Fibroblast of skin of back (primary cell): ENCODE data around the gene NXF3. TPM values are rescaled to one million over a fixed set of nuclear protein-coding genes. Genes with fewer than 3 reads are reported as not detected.
"Not testable (repeated sequence)": the region's sequence is repeated elsewhere in the genome, so short reads cannot be mapped to it uniquely, and the experiment has no call there.

Experiments used
- DNase-seq: peaks from one replicate; pipeline ENCODE4 v3.0.0-alpha.2; 2013
- polyA plus RNA-seq, 2 experiments: library from polyadenylated mRNA; unstranded; fragments of 120-200 nt; gene quantifications; one replicate each; pipeline ENCODE4 v1.2.1, GENCODE V29; 2013; ENCODE audit not compliant: insufficient read length in 2 of 2

NXF3 gene, protein sequence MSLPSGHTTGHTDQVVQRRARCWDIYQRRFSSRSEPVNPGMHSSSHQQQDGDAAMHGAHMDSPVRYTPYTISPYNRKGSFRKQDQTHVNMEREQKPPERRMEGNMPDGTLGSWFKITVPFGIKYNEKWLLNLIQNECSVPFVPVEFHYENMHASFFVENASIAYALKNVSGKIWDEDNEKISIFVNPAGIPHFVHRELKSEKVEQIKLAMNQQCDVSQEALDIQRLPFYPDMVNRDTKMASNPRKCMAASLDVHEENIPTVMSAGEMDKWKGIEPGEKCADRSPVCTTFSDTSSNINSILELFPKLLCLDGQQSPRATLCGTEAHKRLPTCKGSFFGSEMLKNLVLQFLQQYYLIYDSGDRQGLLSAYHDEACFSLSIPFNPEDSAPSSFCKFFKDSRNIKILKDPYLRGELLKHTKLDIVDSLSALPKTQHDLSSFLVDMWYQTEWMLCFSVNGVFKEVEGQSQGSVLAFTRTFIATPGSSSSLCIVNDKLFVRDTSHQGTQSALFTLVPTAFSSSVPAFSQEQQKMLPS
- polyA plus RNA-seq (2013, experiment 1 of 2; ENCODE audit: insufficient read length): not detected
- not detected for polyA plus RNA-seq (2013, experiment 2 of 2; ENCODE audit: insufficient read length)

DNA sequence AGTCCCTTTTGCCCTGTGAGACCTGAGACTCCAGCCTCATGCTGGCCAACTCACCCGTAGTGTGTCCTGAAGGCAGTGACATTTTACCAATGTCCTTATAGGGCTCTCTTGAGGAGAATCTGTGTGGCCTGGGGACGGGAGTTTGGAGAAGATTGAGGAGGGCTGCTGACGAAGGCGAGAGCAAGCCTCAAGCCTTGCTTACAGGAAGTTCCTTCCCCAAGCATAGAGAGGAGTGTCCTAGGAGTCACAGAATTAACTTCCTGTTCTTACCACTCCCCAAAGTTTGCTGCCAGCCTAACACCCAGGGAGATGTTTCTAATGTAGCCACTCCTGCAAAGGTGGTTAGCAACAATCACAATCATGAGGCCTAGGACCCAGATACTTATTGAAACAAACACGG, at the start of gene NXF3:
NXF3 (minus strand) TSS at position 202 of the 400 bp plus-strand sequence; CDS start at position 82, 120 bp downstream.
- DNase-seq: no peak

- DNase-seq: not testable (repeated sequence)
Observed at GRCh38 chrX:103136528-103136927, 43.6 kb upstream of the NXF3 start.

DNA sequence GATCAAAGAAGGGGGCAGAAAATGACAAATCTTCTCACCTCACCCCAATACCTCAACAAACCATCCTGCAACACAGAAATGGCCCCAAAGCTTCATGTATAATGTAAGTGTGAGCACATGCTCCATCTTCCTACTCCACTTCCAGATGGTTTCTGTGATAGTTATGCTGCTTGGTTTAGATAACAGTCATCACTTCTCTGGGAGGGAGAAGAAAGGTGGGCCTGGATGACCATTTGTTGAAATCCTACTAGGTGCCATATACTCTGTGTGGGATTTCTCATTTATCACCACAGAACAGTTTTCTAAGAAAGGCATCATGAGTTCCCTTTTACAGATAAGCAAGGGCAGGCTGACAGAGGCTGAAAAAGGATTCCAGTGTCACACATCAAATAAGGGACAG, 31.3 kb upstream of the NXF3 start:
- DNase-seq: no peak

- no peak for DNase-seq
Observed at GRCh38 chrX:103120748-103121147, 27.8 kb upstream of the NXF3 start.

GRCh38 chrX:103116970-103117369, 24.0 kb upstream of the NXF3 start:
- not testable (repeated sequence) for DNase-seq

- DNase-seq: not testable (repeated sequence)
Observed at GRCh38 chrX:103109497-103109896, 16.6 kb upstream of the NXF3 start.

GRCh38 chrX:103107836-103108235, 14.9 kb upstream of the NXF3 start:
- DNase-seq: no peak

DNA sequence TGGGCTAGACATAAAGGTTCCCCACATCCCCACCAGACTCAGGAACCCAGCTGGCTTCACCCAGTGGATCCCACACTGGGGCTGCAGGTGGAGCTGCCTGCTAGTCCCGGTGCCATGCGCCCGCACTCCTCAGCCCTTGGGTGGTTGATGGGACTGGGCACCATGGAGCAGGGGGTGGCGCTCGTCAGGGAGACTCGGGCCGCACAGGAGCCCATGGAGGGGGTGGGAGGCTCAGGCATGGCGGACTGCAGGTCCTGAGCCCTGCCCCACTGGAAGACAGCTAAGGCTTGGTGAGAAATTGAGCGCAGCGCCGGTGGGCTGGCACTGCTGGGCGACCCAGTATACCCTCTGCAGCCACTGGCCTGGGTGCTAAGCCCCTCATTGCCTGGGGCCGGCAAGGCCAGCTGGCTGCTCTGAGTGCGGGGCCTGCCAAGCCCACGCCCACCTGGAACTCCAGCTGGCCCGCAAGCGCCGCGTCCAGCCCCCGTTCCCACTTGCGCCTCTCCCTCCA, 14.3 kb upstream of the NXF3 start:
- not testable (repeated sequence) for DNase-seq

DNA sequence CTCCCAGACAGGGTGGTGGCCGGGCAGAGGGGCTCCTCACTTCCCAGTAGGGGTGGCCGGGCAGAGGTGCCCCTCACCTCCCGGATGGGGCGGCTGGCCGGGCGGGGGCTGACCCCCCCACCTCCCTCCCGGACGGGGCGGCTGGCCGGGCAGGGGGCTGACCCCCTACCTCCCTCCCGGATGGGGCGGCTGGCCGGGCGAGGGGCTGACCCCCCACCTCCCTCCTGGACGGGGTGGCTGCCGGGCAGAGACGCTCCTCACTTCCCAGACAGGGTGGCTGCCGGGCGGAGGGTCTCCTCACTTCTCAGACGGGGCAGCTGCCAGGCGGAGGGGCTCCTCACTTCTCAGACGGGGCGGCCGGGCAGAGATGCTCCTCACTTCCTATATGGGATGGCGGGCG, 11.4 kb upstream of the NXF3 start:
- not testable (repeated sequence) for DNase-seq

DNA sequence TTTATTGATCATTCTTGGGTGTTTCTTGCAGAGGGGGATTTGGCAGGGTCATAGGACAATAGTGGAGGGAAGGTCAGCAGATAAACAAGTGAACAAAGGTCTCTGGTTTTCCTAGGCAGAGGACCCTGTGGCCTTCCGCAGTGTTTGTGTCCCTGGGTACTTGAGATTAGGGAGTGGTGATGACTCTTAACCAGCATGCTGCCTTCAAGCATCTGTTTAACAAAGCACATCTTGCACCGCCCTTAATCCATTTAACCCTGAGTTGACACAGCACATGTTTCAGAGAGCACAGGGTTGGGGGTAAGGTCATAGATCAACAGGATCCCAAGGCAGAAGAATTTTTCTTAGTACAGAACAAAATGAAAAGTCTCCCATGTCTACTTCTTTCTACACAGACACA, 10.9 kb upstream of the NXF3 start:
- not testable (repeated sequence) for DNase-seq

DNA sequence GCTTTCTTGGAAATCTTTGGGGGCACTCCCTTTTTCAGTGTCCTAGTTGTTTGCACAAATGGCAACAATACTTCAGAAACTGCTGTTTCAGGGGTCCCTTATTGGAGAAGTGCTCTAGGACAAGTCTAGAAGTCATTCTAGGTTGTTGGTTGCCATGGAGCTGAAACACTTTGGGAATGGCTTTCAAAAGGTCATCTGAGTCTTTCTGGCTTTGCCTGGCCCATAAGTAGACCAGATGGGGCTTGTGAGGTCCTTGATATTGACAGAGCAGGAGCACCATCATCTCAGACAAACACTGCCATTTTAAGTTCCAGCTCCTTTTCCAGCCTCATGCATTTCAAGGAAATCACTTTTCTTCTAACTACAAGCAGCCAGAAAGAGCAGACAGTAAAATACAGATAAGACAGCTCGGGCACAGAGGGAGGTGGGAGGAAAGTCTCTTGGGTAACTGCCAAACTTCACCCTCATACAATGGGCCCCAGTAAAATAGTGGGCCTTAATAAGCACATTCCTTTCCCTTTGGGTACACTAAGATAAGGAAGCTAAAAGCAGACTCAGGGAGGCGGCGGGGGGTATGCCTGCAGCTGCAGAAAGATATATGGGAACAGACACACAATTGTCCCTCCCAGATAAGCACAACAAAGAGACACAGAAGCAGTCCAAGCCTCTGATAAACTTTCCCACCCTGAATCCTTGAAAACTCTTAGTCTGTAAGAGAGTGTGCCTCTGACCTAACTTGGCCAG, 8.5 kb upstream of the NXF3 start:
- DNase-seq: no peak

DNA sequence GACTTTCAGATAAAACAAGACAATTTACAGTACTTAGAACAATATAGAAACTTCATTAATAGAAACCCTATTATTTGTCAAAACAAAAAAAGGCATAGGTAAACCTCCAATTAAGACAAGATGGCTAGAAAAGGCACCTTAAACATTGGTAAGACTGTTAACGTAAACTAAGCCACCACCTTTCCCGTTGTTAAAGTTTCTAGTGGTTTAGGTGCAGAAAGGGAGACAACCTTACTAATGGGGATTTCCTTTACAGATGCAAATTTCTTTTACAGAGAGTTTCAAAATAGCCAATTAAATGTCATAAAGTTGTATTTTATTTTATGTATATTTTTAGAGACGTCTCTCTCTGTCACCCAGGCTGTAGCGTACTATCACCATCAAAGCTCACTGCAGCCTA, 7.5 kb upstream of the NXF3 start:
- DNase-seq: no peak

DNA sequence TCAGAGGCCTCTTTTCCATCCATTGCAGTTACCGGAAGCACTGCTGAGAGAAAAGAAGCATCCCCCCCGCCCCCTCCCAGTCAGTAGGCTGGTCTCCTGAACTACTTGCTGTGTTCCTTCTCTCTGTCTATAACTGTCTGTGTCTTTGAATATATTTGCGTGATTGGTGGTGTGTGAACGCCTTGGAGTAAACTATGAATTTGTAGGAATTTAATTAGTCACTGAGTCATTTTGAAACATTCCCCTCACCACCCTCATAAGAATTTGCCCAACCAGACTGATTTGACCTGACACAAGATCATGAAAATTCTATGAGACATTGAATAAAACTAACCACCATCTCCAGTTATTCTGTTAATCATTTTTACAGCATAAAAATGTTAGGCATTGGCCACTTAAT, 6.7 kb upstream of the NXF3 start:
- no peak for DNase-seq

DNA sequence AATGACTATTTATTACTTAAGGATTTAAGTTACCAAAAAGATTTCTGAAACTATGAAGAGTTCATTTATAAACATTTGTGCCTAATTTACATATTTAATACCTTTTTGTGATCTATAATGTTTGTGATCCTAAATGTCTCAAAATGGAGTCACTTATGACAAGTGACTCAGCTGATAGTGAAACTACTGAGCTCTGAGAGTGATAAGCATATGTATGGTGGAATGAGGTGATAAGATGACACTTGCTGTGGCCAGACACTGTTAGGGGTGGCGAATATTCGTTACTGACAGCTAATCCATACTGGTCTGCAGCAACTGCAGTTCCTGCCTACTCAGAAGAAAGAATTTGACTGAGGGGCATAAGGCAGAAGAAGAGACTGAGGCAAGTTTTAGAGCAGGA, 5.5 kb upstream of the NXF3 start:
- DNase-seq: no peak

DNA sequence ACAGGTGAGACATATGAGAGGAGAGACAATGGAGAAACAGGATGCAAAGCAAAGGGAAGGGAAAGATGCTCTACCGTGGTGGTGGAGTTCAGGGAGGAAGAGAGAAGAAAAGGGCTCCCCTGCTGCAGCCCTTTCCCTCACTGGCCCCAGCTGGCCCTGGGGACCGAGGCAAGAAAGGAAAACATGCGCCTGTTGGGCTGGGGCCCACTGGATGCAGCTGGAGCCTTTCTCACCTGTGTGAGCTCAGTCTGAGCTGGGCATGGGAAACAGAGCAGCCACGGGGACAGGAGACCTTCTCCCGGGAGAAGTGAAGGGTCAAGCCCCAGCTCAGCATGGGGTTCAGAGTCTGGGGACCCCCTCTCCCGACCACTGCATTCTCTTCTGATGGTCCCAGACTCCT, 11.9 kb downstream of the NXF3 start:
- no peak for DNase-seq

- no peak for DNase-seq
Observed at GRCh38 chrX:103073467-103073866, 19.5 kb downstream of the NXF3 start.

- peak; percentile 12 for DNase-seq
Observed at GRCh38 chrX:103066606-103067005, 26.3 kb downstream of the NXF3 start.

DNA sequence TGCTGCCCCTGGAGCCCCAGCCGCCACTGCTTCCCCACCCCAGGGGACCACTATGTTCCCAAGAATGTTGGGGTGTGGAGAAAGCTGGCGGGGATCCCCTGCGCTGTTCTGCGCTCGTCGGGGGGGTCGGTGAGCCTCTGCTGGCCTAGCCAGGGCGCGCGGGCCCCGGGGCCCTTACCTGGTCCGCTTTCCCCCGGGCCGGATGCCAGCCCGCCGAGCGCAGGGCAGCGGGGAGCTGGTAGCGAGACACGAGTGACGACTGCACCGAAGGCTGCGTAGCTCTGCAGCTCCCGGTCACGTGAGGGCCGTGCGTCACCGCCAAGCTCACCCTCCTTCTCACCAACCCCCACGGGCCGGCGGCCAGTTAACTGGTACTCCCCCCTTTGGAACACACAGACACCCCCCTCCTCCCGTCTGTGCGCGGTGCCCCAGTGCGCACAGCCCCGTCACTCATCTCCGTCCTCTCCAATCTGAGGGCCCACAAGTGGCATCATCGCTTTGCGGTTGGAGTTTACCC, 29.0 kb downstream of the NXF3 start, which contains the start of gene BEX1:
BEX1 (minus strand) TSS at position 254 of the 517 bp plus-strand sequence. CDS start 897 bp downstream, outside the sequence.
- DNase-seq: no peak

DNA sequence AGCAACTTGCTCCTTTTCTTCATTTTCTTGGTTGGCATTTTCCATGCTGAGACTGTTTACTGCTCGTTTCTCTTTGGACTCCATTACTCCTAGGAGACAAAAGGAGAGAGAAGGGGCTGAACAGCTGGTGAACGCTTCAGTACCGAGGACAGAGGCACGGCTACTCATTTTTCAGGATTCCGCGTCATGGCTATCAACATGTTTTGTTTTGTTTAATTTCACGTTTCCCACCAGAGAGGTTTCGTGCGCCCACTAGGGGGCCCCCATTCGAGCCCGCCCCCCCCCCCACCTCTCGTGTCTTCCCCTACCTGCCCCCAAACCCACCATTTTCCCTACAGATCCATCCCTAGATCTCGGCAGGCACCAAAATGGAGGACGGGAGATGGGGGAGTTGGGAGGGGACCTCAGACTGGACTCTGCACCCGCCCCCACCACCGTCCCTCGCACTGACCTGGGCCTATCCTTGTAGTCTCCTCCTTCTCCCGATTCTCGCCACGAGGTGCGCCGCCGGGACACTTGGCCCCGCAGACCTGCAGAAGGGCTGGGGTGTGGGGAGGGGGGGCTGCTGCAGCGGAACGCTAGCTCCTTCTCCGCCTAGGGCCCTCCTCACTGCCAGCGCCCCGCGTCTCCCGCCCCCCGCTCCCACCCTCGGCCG, 29.6 kb downstream of the NXF3 start:
- DNase-seq: peak; percentile 14

- DNase-seq: no peak
Observed at GRCh38 chrX:103061486-103061885, 31.5 kb downstream of the NXF3 start.

GRCh38 chrX:103056902-103057301, 36.0 kb downstream of the NXF3 start:
- DNase-seq: no peak

- no peak for DNase-seq
Observed at GRCh38 chrX:103052625-103053024, 40.3 kb downstream of the NXF3 start.
